A549 treated with DMSO at 1 μM for 4 hours (cell line): Measurements from ENCODE around the gene CHCHD1. TPM values are rescaled to one million over a fixed set of nuclear protein-coding genes. Genes with fewer than 3 reads are reported as not detected.

Source experiments
- total RNA-seq: library from RNA; stranded (reverse); fragments of 200-300 nt; extraction: Qiagen RNA extraction; gene quantifications from 5 replicates; pipeline ENCODE4 v1.2.3, GENCODE V29; 2022; ENCODE audit warnings: low read depth

Gene CHCHD1
- total RNA-seq: 60.0 to 72.9 TPM (median 72.1 TPM) in 5 replicates

DNA sequence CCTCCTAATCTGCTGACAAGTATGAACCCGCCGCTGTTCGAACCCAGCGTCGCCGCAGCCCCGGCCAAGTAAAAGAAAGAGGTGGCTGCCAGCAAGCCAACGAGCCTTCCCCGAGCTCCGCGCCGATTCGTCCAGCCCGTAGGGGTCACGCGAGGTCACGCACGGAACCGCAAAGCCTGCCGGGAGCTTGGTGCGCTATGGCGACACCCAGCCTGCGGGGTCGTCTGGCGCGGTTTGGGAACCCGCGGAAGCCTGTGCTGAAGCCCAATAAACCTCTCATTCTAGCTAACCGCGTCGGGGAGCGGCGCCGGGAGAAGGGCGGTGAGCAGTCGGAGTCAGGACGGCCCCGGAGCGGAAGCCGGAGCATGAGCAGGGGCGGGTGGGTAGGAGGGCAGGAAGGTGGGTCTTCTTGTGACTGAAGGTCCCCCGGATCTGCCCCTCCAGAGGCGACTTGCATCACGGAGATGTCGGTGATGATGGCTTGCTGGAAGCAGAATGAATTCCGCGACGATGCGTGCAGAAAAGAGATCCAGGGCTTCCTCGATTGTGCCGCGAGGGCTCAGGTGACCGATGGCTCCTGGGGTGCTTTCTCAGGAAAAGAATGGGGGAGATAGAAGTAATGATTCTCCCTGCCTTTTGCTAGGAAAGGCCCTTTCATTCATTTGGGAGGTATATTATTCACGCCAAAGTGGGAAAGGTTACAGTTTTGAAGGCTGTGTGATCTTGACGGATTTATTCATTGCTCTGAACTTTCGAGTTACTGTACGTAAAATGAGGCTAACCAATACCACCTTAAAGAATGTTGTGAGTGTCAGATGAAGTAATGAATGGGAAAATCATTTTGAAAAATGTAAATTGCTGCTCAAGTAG, at the start of gene CHCHD1:
CHCHD1 (plus strand) TSS at position 170 of the 870 bp plus-strand sequence; CDS start at position 198, 28 bp downstream.

DNA sequence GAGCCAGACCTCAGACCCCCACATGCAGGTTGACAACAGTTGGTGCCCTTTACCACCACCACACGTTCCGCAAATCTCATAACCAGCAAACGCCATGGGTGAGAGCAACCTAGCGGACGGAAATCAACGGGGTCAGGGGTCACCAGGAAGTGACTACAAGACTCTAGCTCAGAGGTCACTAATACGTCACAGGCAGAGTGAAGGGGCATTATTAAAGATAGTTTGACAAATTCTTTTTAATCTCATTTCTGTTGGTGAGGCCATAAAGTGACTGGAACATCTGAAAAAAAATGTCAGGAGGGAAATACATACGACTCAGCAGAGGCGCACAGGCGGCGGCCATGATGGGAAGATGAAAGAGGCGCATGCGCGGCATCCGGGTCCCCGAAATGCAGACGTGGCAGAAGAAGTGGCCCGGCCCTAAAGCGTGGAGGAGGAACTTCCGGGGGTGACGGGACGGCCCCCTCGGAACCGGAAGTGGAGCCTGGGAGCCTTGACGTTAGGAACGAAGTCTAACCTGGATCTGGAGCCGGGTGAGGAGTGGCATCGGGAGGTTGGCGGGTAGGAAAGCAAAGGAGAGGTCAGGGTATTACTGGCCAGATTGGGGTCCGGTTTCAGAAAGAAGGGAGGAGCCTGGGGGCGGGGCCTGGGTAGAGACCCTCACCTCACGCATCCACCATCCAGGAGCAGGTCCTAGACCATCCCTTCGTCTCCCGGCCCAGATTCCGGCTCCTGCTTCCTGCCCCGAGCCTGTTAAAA, 37.8 kb upstream of the CHCHD1 start, which contains the start of gene SEC24C:
SEC24C (plus strand) TSS at position 468 of the 759 bp plus-strand sequence. CDS start 2,461 bp downstream, outside the sequence.

DNA sequence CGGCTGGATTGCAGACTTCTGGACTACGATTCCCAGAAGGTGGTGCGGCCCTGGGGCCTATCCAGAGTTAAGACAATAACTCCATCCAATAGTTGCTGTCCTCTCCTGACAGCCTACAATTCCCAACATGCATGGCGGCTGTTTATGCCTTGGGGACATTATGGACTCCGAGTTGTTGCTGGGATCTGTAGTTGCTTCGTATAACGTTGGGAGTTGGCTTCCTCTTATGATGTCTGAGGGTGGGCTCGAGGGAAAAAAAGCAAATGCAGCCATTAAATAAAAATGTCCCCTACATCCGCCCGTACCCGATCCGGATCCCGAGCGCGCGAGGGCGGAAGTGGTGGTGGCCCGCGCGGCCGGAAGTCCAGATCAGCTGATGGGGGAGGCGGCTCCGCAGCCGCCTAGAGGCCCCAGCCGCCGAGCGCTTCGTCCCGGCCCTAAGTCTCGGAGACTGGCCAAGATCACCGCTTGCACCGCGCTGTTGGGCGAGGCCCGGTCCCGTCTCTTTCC, 3.4 kb downstream of the CHCHD1 start, which contains the start of gene ZSWIM8:
ZSWIM8 (plus strand) TSS at position 396 of the 510 bp plus-strand sequence. CDS start 273 bp downstream, outside the sequence.

Other genes starting within 250 kb of the CHCHD1 start
- gene USP54, start 190.7 kb upstream of the CHCHD1 start, total RNA-seq: 10.6 to 15.7 TPM (median 12.9 TPM) in 5 replicates
- not detected in 5 replicates for gene MYOZ1, start 140.6 kb upstream of the CHCHD1 start, total RNA-seq
- gene SYNPO2L, start 126.0 kb upstream of the CHCHD1 start, total RNA-seq: 0.01 TPM in 1 of 5 replicates, not detected in the others
- 1.8 to 3.0 TPM (median 2.8 TPM) in 5 replicates for gene AGAP5, start 83.9 kb upstream of the CHCHD1 start, total RNA-seq
- 46.1 to 67.9 TPM (median 63.6 TPM) in 5 replicates for gene SEC24C, start 37.7 kb upstream of the CHCHD1 start, total RNA-seq
- gene ZSWIM8, start 3.6 kb downstream of the CHCHD1 start, total RNA-seq: 31.8 to 44.6 TPM (median 39.5 TPM) in 5 replicates
- 13.5 to 16.9 TPM (median 15.0 TPM) in 5 replicates for gene NDST2, start 29.6 kb downstream of the CHCHD1 start, total RNA-seq
- gene CAMK2G, start 92.5 kb downstream of the CHCHD1 start, total RNA-seq: 17.3 to 21.1 TPM (median 19.1 TPM) in 5 replicates
- gene PLAU, start 129.1 kb downstream of the CHCHD1 start, total RNA-seq: 142 to 163 TPM (median 157 TPM) in 5 replicates
- 96.9 to 148 TPM (median 129 TPM) in 5 replicates for gene VCL, start 216.1 kb downstream of the CHCHD1 start, total RNA-seq